SK-N-MC (cell line): ENCODE results near the gene CTNNA2.

ENCODE experiments used
- DNase-seq: peaks from one replicate; pipeline ENCODE4 v3.0.0-alpha.2; 2011; ENCODE audit warnings: low read depth, low spot score
- H3K27ac ChIP-seq: fragments of 200-600 bp; sonication (generic); 2 replicates; pipeline ENCODE4 v1.5.1; 2016; ENCODE audit warnings: mixed run types
- H3K36me3 ChIP-seq: fragments of 200-600 bp; sonication (generic); 2 replicates; pipeline ENCODE4 v1.6.1; 2017; ENCODE audit warnings: antibody characterized with exemption, low read length, mixed read lengths; ENCODE audit not compliant: insufficient read depth
- H3K4me3 ChIP-seq: fragments of 200-600 bp; sonication (generic); 2 replicates; pipeline ENCODE4 v1.5.1; 2016
- H3K9ac ChIP-seq: fragments of 200-600 bp; sonication (generic); 2 replicates; pipeline ENCODE4 v1.8.0; 2017; ENCODE audit warnings: mixed run types, mixed read lengths; ENCODE audit not compliant: insufficient read length
- H3K9me3 ChIP-seq: fragments of 200-600 bp; sonication (generic); 2 replicates; pipeline ENCODE4 v1.6.1; 2017; ENCODE audit warnings: low read depth, mild to moderate bottlenecking, antibody characterized with exemption, low read length, moderate library complexity, mixed read lengths
- EZH2 ChIP-seq: fragments of 200-600 bp; sonication (generic); IDR thresholded peaks from one replicate; pipeline ENCODE4 v1.6.1; 2017; ENCODE audit warnings: antibody characterized with exemption
- FOXP2 ChIP-seq: optimal IDR thresholded peaks from 2 replicates; pipeline ENCODE3; 2011; ENCODE audit warnings: mild to moderate bottlenecking, moderate library complexity; ENCODE audit not compliant: insufficient read depth; ENCODE audit errors: extremely low read length, control extremely low read depth
- POLR2AphosphoS5 ChIP-seq: IDR thresholded peaks from 2 replicates; pipeline ENCODE4 v1.6.1; 2012; ENCODE audit warnings: mild to moderate bottlenecking, low read depth, low read length, borderline replicate concordance

Gene CTNNA2

GRCh38 chr2:80246534-80246933 is 733.7 kb downstream of the CTNNA2 start:
- H3K9me3 ChIP-seq: no peaks in the 10 kb centered on the region
- H3K27ac ChIP-seq: no peak overlapping the region
- H3K9ac ChIP-seq: no peak overlapping the region
- no peaks in the 10 kb centered on the region for H3K36me3 ChIP-seq
- DNase-seq: no peak
- H3K4me3 ChIP-seq: no peak overlapping the region
- TF ChIP-seq POLR2AphosphoS5: no peak
- no peak for TF ChIP-seq FOXP2
- TF ChIP-seq EZH2: no peak

DNA sequence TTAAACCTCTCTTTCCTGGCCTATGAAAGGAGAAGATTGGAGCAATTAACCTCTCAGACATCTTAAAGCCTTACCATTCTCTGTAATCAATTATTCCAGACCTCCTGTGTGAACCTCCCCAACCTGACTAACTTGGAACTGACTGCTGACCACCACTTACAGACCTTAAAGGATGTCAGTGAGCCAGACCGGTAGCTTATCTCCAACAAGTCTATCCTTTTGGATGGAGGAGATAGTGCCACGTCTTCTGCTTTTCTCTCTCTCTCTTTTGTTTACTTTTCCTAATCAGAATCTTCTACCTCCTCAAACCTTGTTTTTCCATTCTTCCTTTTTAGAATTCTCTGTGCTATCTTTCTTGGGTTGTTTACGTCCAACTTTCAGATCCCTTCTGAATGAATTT is 734.5 kb downstream of the CTNNA2 start:
- H3K4me3 ChIP-seq: no peak overlapping the region
- no peaks in the 10 kb centered on the region for H3K9me3 ChIP-seq
- TF ChIP-seq POLR2AphosphoS5: no peak
- TF ChIP-seq FOXP2: no peak
- no peak for TF ChIP-seq EZH2
- H3K27ac ChIP-seq: no peak overlapping the region
- H3K36me3 ChIP-seq: no peaks in the 10 kb centered on the region
- DNase-seq: no peak
- no peak overlapping the region for H3K9ac ChIP-seq

GRCh38 chr2:80248146-80248545 is 735.3 kb downstream of the CTNNA2 start:
- no peak overlapping the region for H3K27ac ChIP-seq
- no peak overlapping the region for H3K9ac ChIP-seq
- no peak for DNase-seq
- H3K36me3 ChIP-seq: no peaks in the 10 kb centered on the region
- TF ChIP-seq FOXP2: no peak
- H3K9me3 ChIP-seq: no peaks in the 10 kb centered on the region
- no peak overlapping the region for H3K4me3 ChIP-seq

DNA sequence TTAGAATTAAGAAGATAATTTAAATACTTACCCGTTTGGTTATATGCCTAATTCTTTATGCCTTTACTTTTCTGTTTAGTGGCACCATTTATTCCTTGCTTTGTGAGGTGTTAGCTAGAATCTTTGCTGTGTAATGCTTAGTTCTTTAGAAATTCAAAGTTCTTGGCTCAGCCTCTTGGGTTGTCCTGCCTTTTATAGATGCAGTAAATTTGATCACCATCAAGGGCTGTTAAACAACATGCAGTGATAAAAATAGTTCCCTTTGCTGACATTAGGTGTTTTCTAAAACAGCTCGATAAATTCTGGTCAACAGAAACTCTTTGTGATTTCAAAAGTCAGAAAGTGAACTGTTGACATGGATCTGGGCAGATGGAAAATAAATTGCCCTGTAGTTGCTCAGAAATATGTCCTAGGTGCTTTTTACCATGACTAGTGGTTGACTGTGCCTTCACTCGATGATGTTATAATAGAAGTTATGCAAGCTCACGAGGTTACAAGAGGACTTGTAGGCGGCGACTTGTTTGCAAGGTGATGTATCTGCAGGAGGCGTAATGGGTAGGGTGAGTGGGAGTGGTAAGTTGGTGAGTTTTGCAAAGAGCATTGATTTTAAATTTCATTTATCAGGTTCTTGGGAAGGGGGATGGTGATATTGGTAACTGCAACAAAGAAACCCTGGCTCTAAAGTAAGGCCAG is 739.6 kb downstream of the CTNNA2 start:
- no peak for DNase-seq
- Histone ChIP-seq H3K36me3 (no peaks in the 10 kb centered on the region), H3K9me3 (no peaks in the 10 kb centered on the region), H3K27ac (no peak overlapping the region), H3K4me3 (no peak overlapping the region), H3K9ac (no peak overlapping the region)
- TF ChIP-seq FOXP2 (no peak), EZH2 (no peak), POLR2AphosphoS5 (no peak)

GRCh38 chr2:80255918-80256781 is 743.3 kb downstream of the CTNNA2 start:
- TF ChIP-seq FOXP2: no peak
- no peak for TF ChIP-seq EZH2
- no peak for TF ChIP-seq POLR2AphosphoS5
- no peak for DNase-seq
- H3K36me3 ChIP-seq: no peaks in the 10 kb centered on the region
- no peak overlapping the region for H3K4me3 ChIP-seq
- no peak overlapping the region for H3K27ac ChIP-seq
- H3K9me3 ChIP-seq: no peaks in the 10 kb centered on the region
- H3K9ac ChIP-seq: no peak overlapping the region

DNA sequence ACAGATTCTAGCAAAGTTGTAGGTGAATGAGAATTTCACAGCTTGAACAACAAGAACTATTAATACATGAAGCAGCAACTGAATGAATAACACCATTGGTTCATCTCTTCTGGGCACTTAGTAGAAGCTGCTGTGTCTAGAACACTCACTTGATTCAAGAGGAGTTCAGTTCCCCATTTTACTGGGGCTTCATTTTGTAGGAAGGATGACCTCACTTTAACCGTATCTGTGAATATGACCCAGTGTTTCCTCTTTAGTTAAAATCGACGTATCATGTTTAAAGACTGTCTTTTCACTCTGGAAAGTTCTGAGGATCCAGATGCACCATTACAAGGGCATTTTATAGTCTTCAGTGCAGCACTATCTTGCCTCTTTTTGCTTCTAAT is 743.9 kb downstream of the CTNNA2 start:
- Histone ChIP-seq H3K27ac (no peak overlapping the region), H3K4me3 (no peak overlapping the region), H3K9me3 (no peaks in the 10 kb centered on the region), H3K9ac (no peak overlapping the region), H3K36me3 (no peaks in the 10 kb centered on the region)
- TF ChIP-seq POLR2AphosphoS5 (no peak), EZH2 (no peak), FOXP2 (no peak)
- no peak for DNase-seq

DNA sequence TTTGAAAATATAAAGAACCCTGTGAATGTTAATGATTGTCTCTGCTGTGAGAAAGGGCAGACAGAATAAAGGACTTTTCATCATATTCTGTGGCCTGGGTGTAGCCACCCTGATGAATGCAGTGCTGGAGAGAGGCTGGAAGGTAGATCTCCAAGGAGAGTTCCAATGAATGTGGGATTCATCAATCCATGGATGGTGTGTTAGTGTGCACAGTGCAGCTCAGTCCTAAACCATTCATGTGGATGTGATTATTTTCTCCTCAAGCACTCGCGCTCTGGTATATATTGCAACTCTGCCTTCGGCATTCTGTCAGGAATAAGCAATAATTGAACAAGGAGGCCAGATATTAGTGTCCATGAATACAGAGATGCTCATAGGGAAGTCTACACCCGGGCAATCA is 744.6 kb downstream of the CTNNA2 start:
- Histone ChIP-seq H3K27ac (no peak overlapping the region), H3K36me3 (no peaks in the 10 kb centered on the region), H3K9ac (no peak overlapping the region), H3K4me3 (no peak overlapping the region), H3K9me3 (no peaks in the 10 kb centered on the region)
- TF ChIP-seq POLR2AphosphoS5 (no peak), FOXP2 (no peak), EZH2 (no peak)
- DNase-seq: no peak

DNA sequence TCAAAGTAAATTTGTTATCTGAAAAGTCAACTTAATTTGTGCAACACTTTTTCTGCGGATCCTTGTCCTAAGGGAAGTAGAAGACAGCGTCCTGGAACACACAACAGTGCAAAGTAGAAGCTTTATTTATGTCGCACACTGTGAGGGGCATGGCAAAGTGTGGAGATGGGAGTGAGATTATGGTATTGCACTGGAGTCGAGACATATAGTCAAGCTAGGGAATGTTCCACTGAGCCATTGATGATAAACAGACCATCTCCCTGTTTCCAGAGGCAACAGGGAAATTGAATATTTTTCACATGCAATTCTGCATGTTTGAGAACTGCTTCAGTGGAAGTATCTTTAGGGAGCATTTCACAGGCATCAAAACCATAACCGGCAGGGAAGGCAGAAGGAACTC is 745.5 kb downstream of the CTNNA2 start:
- H3K4me3 ChIP-seq: no peak overlapping the region
- no peak overlapping the region for H3K27ac ChIP-seq
- no peaks in the 10 kb centered on the region for H3K36me3 ChIP-seq
- H3K9me3 ChIP-seq: no peaks in the 10 kb centered on the region
- DNase-seq: no peak
- H3K9ac ChIP-seq: no peak overlapping the region
- no peak for TF ChIP-seq FOXP2
- no peak for TF ChIP-seq POLR2AphosphoS5
- no peak for TF ChIP-seq EZH2

DNA sequence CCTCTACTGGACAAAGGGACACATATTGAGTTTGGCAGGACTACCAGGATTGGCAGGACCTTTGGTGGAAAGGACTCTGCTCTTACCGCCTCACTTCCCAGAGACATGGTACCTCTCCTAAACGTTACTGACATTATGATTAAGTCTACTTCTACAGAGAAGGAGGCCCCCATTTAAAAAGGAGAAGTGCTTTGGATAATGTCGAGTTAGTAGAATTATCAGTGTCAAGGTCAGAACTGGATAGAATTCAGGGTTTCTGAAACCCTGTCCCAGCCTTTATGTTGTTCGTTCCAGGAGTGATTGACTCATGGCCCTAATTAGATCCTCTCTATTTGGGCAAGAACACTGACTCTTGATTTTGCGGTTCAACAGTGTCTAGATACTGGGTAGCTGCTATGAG is 745.9 kb downstream of the CTNNA2 start:
- no peak overlapping the region for H3K9ac ChIP-seq
- no peaks in the 10 kb centered on the region for H3K9me3 ChIP-seq
- no peak for DNase-seq
- TF ChIP-seq FOXP2 (no peak), EZH2 (no peak), POLR2AphosphoS5 (no peak)
- H3K27ac ChIP-seq: no peak overlapping the region
- no peak overlapping the region for H3K4me3 ChIP-seq
- H3K36me3 ChIP-seq: no peaks in the 10 kb centered on the region
